Activated B cell treated with CpG ODN at 0.5 μM for 24 hours (primary cell): ENCODE data around the gene KCP. TPM values are rescaled to one million over a fixed set of nuclear protein-coding genes. Genes with fewer than 3 reads are reported as not detected.

Experiments
- ATAC-seq: fragments of 200-7000 bp; cut with Tn5 transposase; one replicate; pipeline ENCODE4 v1.10.0; 2021; ENCODE audit warnings: low read depth, mild to moderate bottlenecking, moderate library complexity
- CTCF ChIA-PET: fragments of 350-600 bp; sonication (Branson Sonifier 250); formaldehyde crosslinking; loops from one replicate; lab custom pipeline; 2021; ENCODE audit warnings: antibody characterized with exemption; lab: Charles Lee
- POLR2A ChIA-PET: fragments of 350-600 bp; sonication (Branson Sonifier 250); formaldehyde crosslinking; loops from one replicate; lab custom pipeline; 2021; ENCODE audit warnings: antibody characterized with exemption; lab: Charles Lee
- DNase-seq: peaks from one replicate; pipeline ENCODE4 v3.0.0; 2022
- H3K27ac Mint-ChIP-seq: one replicate; pipeline ENCODE4 v1.8.0; 2020; ENCODE audit warnings: mixed read lengths
- H3K27me3 Mint-ChIP-seq: one replicate; pipeline ENCODE4 v1.8.0; 2021; ENCODE audit warnings: mixed read lengths
- H3K36me3 Mint-ChIP-seq: one replicate; pipeline ENCODE4 v1.8.0; 2021; ENCODE audit warnings: low read depth, mixed read lengths
- H3K4me1 Mint-ChIP-seq: one replicate; pipeline ENCODE4 v1.8.0; 2021; ENCODE audit warnings: mixed read lengths
- H3K4me3 Mint-ChIP-seq: one replicate; pipeline ENCODE4 v1.8.0; 2020; ENCODE audit warnings: mild to moderate bottlenecking, mixed read lengths
- H3K9me3 Mint-ChIP-seq: one replicate; pipeline ENCODE4 v1.8.0; 2020; ENCODE audit warnings: mixed read lengths
- intact Hi-C: fragments of 100-400 bp; cut with micrococcal nuclease; formaldehyde crosslinking; loops from one replicate; pipeline ENCODE4 v1.15.1; 2024
- total RNA-seq: library from RNA; stranded (reverse); gene quantifications from 2 replicates; pipeline ENCODE4 v1.2.3, GENCODE V29; 2022
- TF ChIP-seq, protein P1 (sequence below): fragments of 200-600 bp; IDR thresholded peaks from one replicate; pipeline ENCODE4 v1.8.0; 2022; ENCODE audit warnings: antibody characterized with exemption, mild to moderate bottlenecking

KCP gene
- total RNA-seq, 1 donor from 2014 or later, result 4.1 TPM

DNA sequence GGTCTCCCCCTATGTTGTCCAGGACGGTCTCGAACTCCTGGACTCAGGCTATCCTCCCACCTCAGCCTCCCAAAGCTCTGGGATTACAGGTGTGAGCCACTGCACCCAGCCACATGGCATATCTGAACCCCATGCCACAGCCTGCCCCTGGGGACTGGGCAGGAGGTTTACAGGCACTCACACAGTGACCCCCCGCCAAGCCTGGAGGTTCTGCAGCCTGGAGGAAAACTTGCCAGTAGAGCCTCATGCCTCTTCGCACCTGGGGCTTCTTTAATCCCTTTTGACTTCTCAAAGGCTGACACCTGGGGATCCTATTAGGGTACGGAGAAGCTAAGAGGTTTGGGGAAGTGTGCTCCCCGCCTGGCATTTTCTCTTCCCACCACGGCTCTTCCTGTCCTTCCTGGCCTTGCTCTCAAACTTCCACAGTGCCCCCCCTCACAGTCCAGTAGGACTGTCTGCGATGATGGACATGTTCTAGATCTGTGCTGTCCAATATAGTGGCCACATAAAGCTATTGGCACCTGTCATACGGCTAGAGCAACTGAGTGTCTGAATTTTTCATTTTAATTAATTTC is 11.4 kb upstream of the KCP start:
- intact Hi-C loops, result no loop called here

DNA sequence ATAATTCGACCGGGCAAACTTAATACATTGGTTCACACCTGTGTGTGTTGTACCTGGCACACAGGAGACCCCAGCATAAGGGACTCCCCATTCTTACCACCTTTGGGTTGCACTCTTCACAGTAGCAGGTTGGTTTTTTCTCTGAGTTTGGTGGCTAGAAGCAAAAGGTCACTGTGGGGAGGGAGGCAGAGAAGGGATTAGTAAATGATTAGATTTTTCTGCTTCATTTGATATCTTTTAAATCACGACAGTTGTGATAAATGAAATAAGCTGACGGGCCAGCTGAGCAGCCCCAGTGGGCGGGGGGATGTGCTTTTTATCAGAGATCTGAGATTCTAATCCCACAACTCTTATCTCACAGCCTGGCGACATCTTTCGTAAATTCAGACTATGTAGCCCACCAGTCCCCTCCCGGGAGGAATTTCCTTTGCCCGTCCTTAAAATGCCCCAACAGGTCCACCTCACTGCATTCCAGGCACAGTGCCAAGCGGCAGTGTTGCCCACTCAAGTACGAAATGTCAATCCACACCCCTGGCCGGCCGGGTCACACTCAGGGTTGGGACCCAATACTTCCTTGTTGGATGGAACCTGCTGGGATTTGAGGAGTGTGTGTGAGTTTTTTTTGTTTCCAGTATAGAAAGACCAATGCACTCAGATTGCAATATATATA is 10.5 kb upstream of the KCP start:
- TF ChIP-seq, protein P1, sequence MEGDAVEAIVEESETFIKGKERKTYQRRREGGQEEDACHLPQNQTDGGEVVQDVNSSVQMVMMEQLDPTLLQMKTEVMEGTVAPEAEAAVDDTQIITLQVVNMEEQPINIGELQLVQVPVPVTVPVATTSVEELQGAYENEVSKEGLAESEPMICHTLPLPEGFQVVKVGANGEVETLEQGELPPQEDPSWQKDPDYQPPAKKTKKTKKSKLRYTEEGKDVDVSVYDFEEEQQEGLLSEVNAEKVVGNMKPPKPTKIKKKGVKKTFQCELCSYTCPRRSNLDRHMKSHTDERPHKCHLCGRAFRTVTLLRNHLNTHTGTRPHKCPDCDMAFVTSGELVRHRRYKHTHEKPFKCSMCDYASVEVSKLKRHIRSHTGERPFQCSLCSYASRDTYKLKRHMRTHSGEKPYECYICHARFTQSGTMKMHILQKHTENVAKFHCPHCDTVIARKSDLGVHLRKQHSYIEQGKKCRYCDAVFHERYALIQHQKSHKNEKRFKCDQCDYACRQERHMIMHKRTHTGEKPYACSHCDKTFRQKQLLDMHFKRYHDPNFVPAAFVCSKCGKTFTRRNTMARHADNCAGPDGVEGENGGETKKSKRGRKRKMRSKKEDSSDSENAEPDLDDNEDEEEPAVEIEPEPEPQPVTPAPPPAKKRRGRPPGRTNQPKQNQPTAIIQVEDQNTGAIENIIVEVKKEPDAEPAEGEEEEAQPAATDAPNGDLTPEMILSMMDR, result no peak
- Mint-ChIP-seq H3K4me3 (no peak overlapping the region), H3K36me3 (no peaks in the 10 kb centered on the region), H3K9me3 (no peaks in the 10 kb centered on the region), H3K4me1 (peaks cover 7% of the 10 kb centered on the region), H3K27ac (no peak overlapping the region), H3K27me3 (peaks cover 2% of the 10 kb centered on the region)
- ChIA-PET CTCF (interaction anchor here (0.7 kb wide), 1 partner anchor 249 kb away, joined by 3 read pairs; no protein-coding TSS in a partner anchor), POLR2A (no interaction called here)
- no peak for ATAC-seq
- intact Hi-C loops, result no loop called here
- no peak for DNase-seq

More for the DNA sequence above, 11.4 kb upstream of the KCP start:
- H3K27me3 Mint-ChIP-seq, result peaks cover 2% of the 10 kb centered on the region
- CTCF ChIA-PET, result no interaction called here
- no peaks in the 10 kb centered on the region for H3K36me3 Mint-ChIP-seq
- H3K4me1 Mint-ChIP-seq, result peaks cover 10% of the 10 kb centered on the region
- TF ChIP-seq, protein P1, result no peak
- no peak overlapping the region for H3K4me3 Mint-ChIP-seq
- no peaks in the 10 kb centered on the region for H3K9me3 Mint-ChIP-seq
- ATAC-seq (no peak), DNase-seq (no peak)
- no peak overlapping the region for H3K27ac Mint-ChIP-seq
- POLR2A ChIA-PET, result interaction anchor here (0.6 kb wide), 1 partner anchor 16 kb away, joined by 3 read pairs; the partner anchor contains the start of gene IRF5

DNA sequence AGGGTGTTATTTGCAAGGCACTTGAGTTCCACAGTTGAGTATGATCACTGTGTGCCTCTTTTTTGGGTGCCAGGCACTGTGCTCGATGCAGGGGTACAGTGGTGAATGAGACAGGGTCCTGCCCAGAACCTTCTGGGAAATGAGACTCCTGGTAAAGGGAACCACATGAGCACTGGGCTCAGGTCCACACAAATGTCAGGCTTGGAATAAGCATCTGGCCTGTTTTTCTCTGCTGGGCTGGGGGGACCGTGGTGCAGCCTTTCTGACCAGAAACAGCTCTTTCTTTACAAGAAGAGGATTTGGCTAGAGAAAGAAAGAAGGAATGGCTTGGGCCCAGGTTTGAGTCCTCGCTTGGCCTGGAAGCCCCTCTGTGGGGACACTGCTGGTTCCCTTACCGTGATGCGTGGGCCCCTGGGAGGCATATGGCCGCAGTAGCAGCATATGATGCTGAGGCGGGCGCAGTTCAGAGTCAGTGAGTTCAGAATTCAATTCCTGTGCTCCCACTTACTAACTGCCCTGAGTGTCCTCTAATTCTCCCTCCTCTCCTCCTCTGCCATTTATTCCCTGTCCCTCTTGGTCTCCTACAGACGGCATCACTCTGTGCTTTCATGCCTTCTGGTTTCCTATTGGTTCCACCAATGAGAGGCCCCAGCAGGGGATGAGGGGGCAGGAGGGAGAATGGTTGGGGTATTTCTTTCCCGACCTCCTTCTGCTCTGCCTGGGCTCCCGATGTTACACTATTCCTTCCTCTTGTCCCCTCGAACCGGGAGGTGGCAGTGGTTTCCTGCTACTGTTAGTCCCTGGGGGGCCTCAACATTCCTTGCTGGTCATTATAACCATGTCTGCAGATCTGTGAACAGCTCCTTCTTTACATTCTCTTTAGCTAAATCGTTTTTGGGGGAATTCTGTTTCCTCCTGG is 9.6 kb upstream of the KCP start:
- CTCF ChIA-PET, result interaction anchor here (0.7 kb wide), 1 partner anchor 250 kb away, joined by 3 read pairs; no protein-coding TSS in a partner anchor
- Mint-ChIP-seq H3K27ac (no peak overlapping the region), H3K9me3 (no peaks in the 10 kb centered on the region), H3K36me3 (no peaks in the 10 kb centered on the region), H3K27me3 (peaks cover 2% of the 10 kb centered on the region), H3K4me3 (no peak overlapping the region), H3K4me1 (peaks cover 12% of the 10 kb centered on the region)
- ATAC-seq, result no peak
- intact Hi-C loops, result no loop called here
- TF ChIP-seq, protein P1, result no peak
- DNase-seq, result no peak
- POLR2A ChIA-PET, result no interaction called here

DNA sequence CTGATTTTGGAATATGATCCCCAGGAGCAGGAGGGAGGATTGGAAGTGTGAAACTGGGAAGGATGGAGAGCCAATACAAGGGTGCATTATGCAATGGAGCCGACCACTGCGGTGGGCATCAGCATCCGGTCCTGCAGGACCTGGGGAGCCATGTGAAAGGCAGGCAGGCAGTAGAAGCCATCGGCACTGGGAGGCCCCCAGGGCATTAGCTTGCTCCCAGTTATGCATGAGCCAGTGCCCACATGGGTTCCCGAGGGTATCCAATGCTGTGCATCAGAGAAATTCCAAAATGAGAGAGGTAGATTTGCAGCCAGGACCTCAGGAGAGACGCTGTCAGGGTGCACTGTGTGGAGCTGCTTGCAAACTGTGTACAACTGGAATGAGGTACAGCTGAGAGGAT is 8.7 kb upstream of the KCP start:
- ATAC-seq, result no peak
- Mint-ChIP-seq H3K36me3 (no peaks in the 10 kb centered on the region), H3K27ac (no peak overlapping the region), H3K9me3 (no peaks in the 10 kb centered on the region), H3K27me3 (peaks cover 2% of the 10 kb centered on the region), H3K4me1 (peaks cover 18% of the 10 kb centered on the region), H3K4me3 (no peak overlapping the region)
- CTCF ChIA-PET, result no interaction called here
- TF ChIP-seq, protein P1, result no peak
- DNase-seq, result no peak
- intact Hi-C loops, result no loop called here
- POLR2A ChIA-PET, result interaction anchor here (0.5 to 0.6 kb wide), 2 partner anchors 358 to 445 kb away, joined by 3 to 6 read pairs; no protein-coding TSS in a partner anchor
